K562 (cell line): ENCODE measurements around the gene ENSA.
"Not testable (repeated sequence)": the region's sequence is repeated elsewhere in the genome, so short reads cannot be mapped to it uniquely, and the experiment has no call there.

Source experiments
- ERF ChIP-seq: fragments of 450-650 bp; formaldehyde crosslinking; IDR thresholded peaks from 2 replicates; pipeline ENCODE4 v1.4.0; 2020; ENCODE audit warnings: mild to moderate bottlenecking, mixed read lengths
- ZNF239 ChIP-seq: fragments of 250-450 bp; sonication (Bioruptor Pico); IDR thresholded peaks from 2 replicates; pipeline ENCODE4 v1.4.0; 2020; ENCODE audit warnings: mild to moderate bottlenecking
- TF ChIP-seq, protein P1 (sequence below): fragments of 250-450 bp; sonication (Bioruptor Pico); IDR thresholded peaks from 2 replicates; pipeline ENCODE4 v1.9.0; 2021; ENCODE audit warnings: mild to moderate bottlenecking
- TF ChIP-seq, protein P2 (sequence below), 3 experiments: IDR thresholded peaks in 2 of 3; conservative IDR thresholded peaks in 1 of 3; 2 replicates each; pipeline ENCODE4 v1.5.1; 2011 to 2012; ENCODE audit warnings: low read length in 3 of 3, mild to moderate bottlenecking in 3 of 3, control low read depth in 2 of 3, improper control_type of control experiment in 1 of 3, inconsistent platforms in 1 of 3, low read depth in 1 of 3, mixed read lengths in 1 of 3, moderate library complexity in 1 of 3; ENCODE audit not compliant: insufficient read depth in 2 of 3

DNA sequence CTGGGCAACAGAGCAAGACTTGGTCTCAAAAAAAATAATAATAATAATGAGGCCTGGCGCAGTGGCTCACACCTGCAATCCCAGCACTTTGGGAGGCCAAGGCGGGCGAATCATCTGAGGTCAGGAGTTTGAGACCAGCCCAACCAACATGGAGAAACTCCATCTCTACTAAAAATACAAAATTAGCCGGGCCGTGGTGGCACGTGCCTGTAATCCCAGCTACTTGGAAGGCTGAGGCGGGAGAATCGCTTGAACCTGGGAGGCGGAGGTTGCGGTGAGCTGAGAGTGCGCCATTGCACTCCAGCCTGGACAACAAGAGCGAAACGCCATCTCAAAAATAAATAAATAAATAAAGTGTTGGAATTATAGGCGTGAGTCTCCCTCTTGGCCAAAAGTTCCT is 47.5 kb downstream of the ENSA start:
- TF ChIP-seq ZNF239; ERF (CRISPR knock-in tag): not testable (repeated sequence)
- TF ChIP-seq, protein P1, sequence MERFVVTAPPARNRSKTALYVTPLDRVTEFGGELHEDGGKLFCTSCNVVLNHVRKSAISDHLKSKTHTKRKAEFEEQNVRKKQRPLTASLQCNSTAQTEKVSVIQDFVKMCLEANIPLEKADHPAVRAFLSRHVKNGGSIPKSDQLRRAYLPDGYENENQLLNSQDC (CRISPR knock-in tag), result not testable (repeated sequence)
- TF ChIP-seq, protein P2, sequence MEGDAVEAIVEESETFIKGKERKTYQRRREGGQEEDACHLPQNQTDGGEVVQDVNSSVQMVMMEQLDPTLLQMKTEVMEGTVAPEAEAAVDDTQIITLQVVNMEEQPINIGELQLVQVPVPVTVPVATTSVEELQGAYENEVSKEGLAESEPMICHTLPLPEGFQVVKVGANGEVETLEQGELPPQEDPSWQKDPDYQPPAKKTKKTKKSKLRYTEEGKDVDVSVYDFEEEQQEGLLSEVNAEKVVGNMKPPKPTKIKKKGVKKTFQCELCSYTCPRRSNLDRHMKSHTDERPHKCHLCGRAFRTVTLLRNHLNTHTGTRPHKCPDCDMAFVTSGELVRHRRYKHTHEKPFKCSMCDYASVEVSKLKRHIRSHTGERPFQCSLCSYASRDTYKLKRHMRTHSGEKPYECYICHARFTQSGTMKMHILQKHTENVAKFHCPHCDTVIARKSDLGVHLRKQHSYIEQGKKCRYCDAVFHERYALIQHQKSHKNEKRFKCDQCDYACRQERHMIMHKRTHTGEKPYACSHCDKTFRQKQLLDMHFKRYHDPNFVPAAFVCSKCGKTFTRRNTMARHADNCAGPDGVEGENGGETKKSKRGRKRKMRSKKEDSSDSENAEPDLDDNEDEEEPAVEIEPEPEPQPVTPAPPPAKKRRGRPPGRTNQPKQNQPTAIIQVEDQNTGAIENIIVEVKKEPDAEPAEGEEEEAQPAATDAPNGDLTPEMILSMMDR (IDR thresholded peaks at IDR 0.05 in 2 of 3, conservative IDR thresholded peaks at IDR 0.05 in 1 of 3; ENCODE audit: insufficient read depth in 2 of 3, low read depth in 1 of 3, low read length in 3 of 3), result not testable (repeated sequence)
